GM12864 (cell line): ENCODE measurements around the gene EEFSEC.
A peak's percentile ranks its signal among the peaks of the same experiment; 100 is the strongest.

ENCODE experiments used
- DNase-seq: peaks from one replicate; pipeline ENCODE4 v3.0.0-alpha.2; 2011; ENCODE audit warnings: low read depth
- H3K4me3 ChIP-seq: 2 replicates; pipeline ENCODE4 v1.5.1; 2011; ENCODE audit warnings: mild to moderate bottlenecking, low read depth, low read length, control low read depth
- TF ChIP-seq, protein P1 (sequence below): IDR thresholded peaks from 2 replicates; pipeline ENCODE4 v1.5.1; 2011; ENCODE audit warnings: low read depth, mild to moderate bottlenecking, moderate library complexity, low read length, control low read depth, inconsistent platforms; ENCODE audit errors: missing control alignments

The EEFSEC gene

GRCh38 chr3:128123156-128123537 lies 30.1 kb upstream of the EEFSEC start:
- TF ChIP-seq, protein P1, sequence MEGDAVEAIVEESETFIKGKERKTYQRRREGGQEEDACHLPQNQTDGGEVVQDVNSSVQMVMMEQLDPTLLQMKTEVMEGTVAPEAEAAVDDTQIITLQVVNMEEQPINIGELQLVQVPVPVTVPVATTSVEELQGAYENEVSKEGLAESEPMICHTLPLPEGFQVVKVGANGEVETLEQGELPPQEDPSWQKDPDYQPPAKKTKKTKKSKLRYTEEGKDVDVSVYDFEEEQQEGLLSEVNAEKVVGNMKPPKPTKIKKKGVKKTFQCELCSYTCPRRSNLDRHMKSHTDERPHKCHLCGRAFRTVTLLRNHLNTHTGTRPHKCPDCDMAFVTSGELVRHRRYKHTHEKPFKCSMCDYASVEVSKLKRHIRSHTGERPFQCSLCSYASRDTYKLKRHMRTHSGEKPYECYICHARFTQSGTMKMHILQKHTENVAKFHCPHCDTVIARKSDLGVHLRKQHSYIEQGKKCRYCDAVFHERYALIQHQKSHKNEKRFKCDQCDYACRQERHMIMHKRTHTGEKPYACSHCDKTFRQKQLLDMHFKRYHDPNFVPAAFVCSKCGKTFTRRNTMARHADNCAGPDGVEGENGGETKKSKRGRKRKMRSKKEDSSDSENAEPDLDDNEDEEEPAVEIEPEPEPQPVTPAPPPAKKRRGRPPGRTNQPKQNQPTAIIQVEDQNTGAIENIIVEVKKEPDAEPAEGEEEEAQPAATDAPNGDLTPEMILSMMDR: no peak

GRCh38 chr3:128123538-128124368 lies 29.5 kb upstream of the EEFSEC start, which contains the start of gene RUVBL1:
RUVBL1 (minus strand) TSS chr3:128123812; CDS start chr3:128123724, 88 bp downstream.
- DNase-seq: peak; percentile 93
- TF ChIP-seq, protein P1: no peak
- peak within 1 kb of the TSS; percentile 90 for H3K4me3 ChIP-seq

More at GRCh38 chr3:128123156-128123537, 30.1 kb upstream of the EEFSEC start:
- H3K4me3 ChIP-seq: peak overlapping the region; percentile 90
- no peak for DNase-seq

- TF ChIP-seq, protein P1: no peak
These were observed 26.0 kb upstream of the EEFSEC start for GRCh38 chr3:128127236-128127635.

GRCh38 chr3:128128251-128128650 lies 25.0 kb upstream of the EEFSEC start:
- DNase-seq: no peak
- TF ChIP-seq, protein P1: no peak
- no peak overlapping the region for H3K4me3 ChIP-seq

More at GRCh38 chr3:128127236-128127635, 26.0 kb upstream of the EEFSEC start:
- DNase-seq: no peak
- H3K4me3 ChIP-seq: no peak overlapping the region

DNA sequence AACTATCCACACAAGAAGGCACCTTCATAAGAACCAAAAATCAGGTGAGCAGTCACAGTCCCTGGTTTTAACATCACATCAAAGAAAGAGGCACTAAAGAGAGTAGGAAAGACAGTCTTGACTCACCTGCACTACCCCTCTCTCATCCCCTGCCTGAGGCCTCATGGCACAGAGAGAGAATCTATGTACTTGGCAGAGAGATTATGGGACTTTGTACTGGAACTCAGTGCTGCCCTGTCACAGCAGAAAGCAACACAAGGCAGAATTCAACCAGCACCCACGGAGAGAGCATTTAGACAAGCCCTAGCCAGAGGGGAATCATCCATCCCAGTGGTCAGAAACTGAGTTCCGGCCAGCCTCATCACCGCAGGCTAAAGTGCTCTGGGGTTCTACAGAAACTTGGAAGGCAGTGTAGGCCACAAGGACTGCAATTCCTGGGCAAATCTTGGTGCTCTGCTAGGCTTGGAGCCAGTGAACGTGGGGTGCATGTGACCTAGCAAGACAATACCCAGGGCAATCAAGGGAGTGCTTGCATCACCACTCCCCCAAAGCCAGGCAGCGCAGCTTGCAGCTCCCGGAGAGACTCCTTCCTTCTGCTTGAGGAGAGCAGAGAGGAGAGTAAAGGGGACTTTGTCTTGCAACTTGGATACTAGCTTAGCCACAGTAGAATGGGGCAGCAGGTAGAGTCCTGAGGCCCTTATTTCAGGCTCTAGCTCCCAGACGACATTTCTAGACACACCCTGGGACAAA lies 21.2 kb upstream of the EEFSEC start:
- no peak for DNase-seq
- H3K4me3 ChIP-seq: no peak overlapping the region
- TF ChIP-seq, protein P1: no peak

DNA sequence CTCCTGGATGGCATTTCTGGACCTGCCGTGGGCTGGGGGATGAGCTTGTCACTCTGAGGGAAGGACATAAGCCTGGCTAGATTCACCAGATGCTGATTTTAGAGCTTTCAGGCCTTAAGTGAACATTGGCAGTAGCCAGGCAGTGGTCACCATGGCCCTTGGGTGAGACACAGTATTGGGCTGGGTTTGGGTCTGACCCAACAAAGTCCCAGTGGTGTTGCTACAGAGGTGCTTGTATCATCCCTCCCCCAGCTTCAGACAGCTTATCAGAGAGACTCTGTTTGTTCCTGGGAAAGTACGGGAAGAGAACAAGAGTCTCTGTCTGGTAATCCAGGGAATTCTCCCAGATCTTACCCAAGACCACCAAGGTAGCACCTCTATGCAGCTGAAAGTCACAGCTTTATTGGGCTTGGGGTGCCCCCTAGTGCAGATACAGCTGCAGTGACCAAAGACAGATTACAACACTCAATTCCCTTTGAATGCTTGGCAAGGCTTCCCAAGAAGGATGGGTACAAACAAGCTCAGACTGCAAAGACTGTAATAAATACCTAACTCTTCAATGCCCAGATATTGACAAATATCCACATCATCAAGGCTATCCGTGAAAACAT lies 19.9 kb upstream of the EEFSEC start:
- no peak overlapping the region for H3K4me3 ChIP-seq
- TF ChIP-seq, protein P1: peak; percentile 73
- no peak for DNase-seq
